HEK293 (cell line): Measurements from ENCODE around the gene PCLAF.

Experiments used
- CTCF ChIA-PET: fragments of 350-600 bp; formaldehyde crosslinking; extraction: SDS; loops from one replicate; lab custom pipeline; 2021; ENCODE audit warnings: antibody characterized with exemption; lab: Yijun Ruan, JAX
- POLR2A ChIA-PET: fragments of 300-600 bp; formaldehyde crosslinking; extraction: SDS; loops from one replicate; lab custom pipeline; 2020; ENCODE audit warnings: antibody characterized with exemption, inconsistent platforms; lab: Yijun Ruan, JAX
- H3K27ac ChIP-seq: fragments of 200-500 bp; sonication (Bioruptor generic); 2 replicates; pipeline ENCODE4 v1.5.1; 2014; ENCODE audit warnings: low read depth, low read length, control low read depth, inconsistent platforms; ENCODE audit errors: extremely low read depth
- H3K36me3 ChIP-seq, 2 experiments: fragments of 200-500 bp in 1 of 2; sonication (Bioruptor generic) in 1 of 2; 1 replicate in 1 of 2; 2 replicates in 1 of 2; pipeline ENCODE4 v1.5.1; 2014 to 2017; ENCODE audit warnings: inconsistent platforms in 2 of 2, low read length in 2 of 2; ENCODE audit not compliant: control insufficient read depth in 2 of 2, insufficient read depth in 1 of 2
- H3K4me1 ChIP-seq: fragments of 200-500 bp; sonication (Bioruptor generic); 2 replicates; pipeline ENCODE4 v1.5.1; 2014; ENCODE audit warnings: mild to moderate bottlenecking, low read length, inconsistent platforms; ENCODE audit not compliant: control insufficient read depth, insufficient read depth
- H3K4me3 ChIP-seq: 2 replicates; pipeline ENCODE4 v1.5.1; 2011; ENCODE audit warnings: low read depth, mild to moderate bottlenecking, control low read depth, low read length, moderate library complexity
- H3K9me3 ChIP-seq: fragments of 200-500 bp; sonication (Bioruptor generic); 2 replicates; pipeline ENCODE4 v1.5.1; 2014; ENCODE audit warnings: low read depth, low read length, inconsistent platforms; ENCODE audit not compliant: control insufficient read depth, insufficient read depth
- EGR2 ChIP-seq: fragments of 450-650 bp; formaldehyde crosslinking; IDR thresholded peaks from 2 replicates; pipeline ENCODE4 v1.5.1; 2016; ENCODE audit warnings: low read depth, missing biosample characterization, missing genetic modification characterization
- IKZF3 ChIP-seq: fragments of 450-650 bp; IDR thresholded peaks from 2 replicates; pipeline ENCODE4 v1.5.0; 2018; ENCODE audit warnings: missing biosample characterization, mild to moderate bottlenecking, missing genetic modification characterization, moderate library complexity
- KLF8 ChIP-seq: fragments of 450-650 bp; formaldehyde crosslinking; IDR thresholded peaks from 2 replicates; pipeline ENCODE4 v1.5.1; 2016; ENCODE audit warnings: missing biosample characterization, missing genetic modification characterization
- MYNN ChIP-seq: fragments of 450-650 bp; formaldehyde crosslinking; IDR thresholded peaks from 2 replicates; pipeline ENCODE4 v1.5.1; 2016; ENCODE audit warnings: missing biosample characterization, missing genetic modification characterization, borderline replicate concordance
- MZF1 ChIP-seq: fragments of 450-650 bp; formaldehyde crosslinking; IDR thresholded peaks from 2 replicates; pipeline ENCODE4 v1.5.1; 2017; ENCODE audit warnings: missing biosample characterization, missing genetic modification characterization, borderline replicate concordance
- OSR2 ChIP-seq: fragments of 450-650 bp; formaldehyde crosslinking; IDR thresholded peaks from 2 replicates; pipeline ENCODE4 v1.5.1; 2016; ENCODE audit warnings: missing biosample characterization, missing genetic modification characterization
- PATZ1 ChIP-seq: fragments of 450-650 bp; formaldehyde crosslinking; IDR thresholded peaks from 2 replicates; pipeline ENCODE4 v1.5.1; 2016; ENCODE audit warnings: missing biosample characterization, missing genetic modification characterization
- RBAK ChIP-seq: fragments of 450-650 bp; formaldehyde crosslinking; IDR thresholded peaks from 2 replicates; pipeline ENCODE4 v1.5.1; 2016; ENCODE audit warnings: missing biosample characterization, missing genetic modification characterization
- REPIN1 ChIP-seq: fragments of 450-650 bp; formaldehyde crosslinking; IDR thresholded peaks from 2 replicates; pipeline ENCODE4 v1.5.1; 2017; ENCODE audit warnings: missing biosample characterization, missing genetic modification characterization, low read depth
- SP2 ChIP-seq: fragments of 450-650 bp; formaldehyde crosslinking; IDR thresholded peaks from 2 replicates; pipeline ENCODE4 v1.5.1; 2016; ENCODE audit warnings: missing biosample characterization, missing genetic modification characterization
- TCF7L2 ChIP-seq: IDR thresholded peaks from 2 replicates; pipeline ENCODE4 v1.6.1; 2011; ENCODE audit warnings: low read depth, mild to moderate bottlenecking, inconsistent platforms, low read length, moderate library complexity, borderline replicate concordance
- TRIM28 ChIP-seq: IDR thresholded peaks from 2 replicates; pipeline ENCODE4 v1.6.1; 2011; ENCODE audit warnings: low read length, control low read depth, borderline replicate concordance
- YY2 ChIP-seq: fragments of 450-650 bp; formaldehyde crosslinking; IDR thresholded peaks from 2 replicates; pipeline ENCODE4 v1.5.1; 2016; ENCODE audit warnings: missing biosample characterization, missing genetic modification characterization
- ZBTB21 ChIP-seq: fragments of 450-650 bp; formaldehyde crosslinking; IDR thresholded peaks from 2 replicates; pipeline ENCODE4 v1.5.1; 2017; ENCODE audit warnings: missing biosample characterization, missing genetic modification characterization
- ZBTB7A ChIP-seq: fragments of 450-650 bp; formaldehyde crosslinking; IDR thresholded peaks from 2 replicates; pipeline ENCODE4 v1.5.1; 2016; ENCODE audit warnings: low read depth, missing biosample characterization, missing genetic modification characterization
- ZNF184 ChIP-seq: fragments of 450-650 bp; IDR thresholded peaks from 2 replicates; pipeline ENCODE4 v1.5.1; 2018; ENCODE audit warnings: missing biosample characterization, mild to moderate bottlenecking, missing genetic modification characterization
- ZNF302 ChIP-seq: fragments of 450-650 bp; formaldehyde crosslinking; IDR thresholded peaks from 2 replicates; pipeline ENCODE4 v1.5.1; 2016; ENCODE audit warnings: missing biosample characterization, missing genetic modification characterization, low read depth
- ZNF350 ChIP-seq: fragments of 450-650 bp; formaldehyde crosslinking; IDR thresholded peaks from 2 replicates; pipeline ENCODE4 v1.5.0; 2017; ENCODE audit warnings: missing biosample characterization, mild to moderate bottlenecking, missing genetic modification characterization
- ZNF366 ChIP-seq: fragments of 450-650 bp; formaldehyde crosslinking; conservative IDR thresholded peaks from 2 replicates; pipeline ENCODE4 v1.5.1; 2016; ENCODE audit warnings: missing biosample characterization, missing genetic modification characterization
- ZNF473 ChIP-seq: fragments of 450-650 bp; formaldehyde crosslinking; IDR thresholded peaks from 2 replicates; pipeline ENCODE4 v1.5.1; 2017; ENCODE audit warnings: missing biosample characterization, missing genetic modification characterization
- ZNF518A ChIP-seq: fragments of 450-650 bp; formaldehyde crosslinking; conservative IDR thresholded peaks from 2 replicates; pipeline ENCODE4 v1.5.1; 2016; ENCODE audit warnings: low read depth, missing biosample characterization, missing genetic modification characterization
- ZNF558 ChIP-seq: fragments of 450-650 bp; formaldehyde crosslinking; IDR thresholded peaks from 2 replicates; pipeline ENCODE4 v1.5.1; 2016; ENCODE audit warnings: missing biosample characterization, missing genetic modification characterization
- ZNF624 ChIP-seq: fragments of 450-650 bp; formaldehyde crosslinking; IDR thresholded peaks from 2 replicates; pipeline ENCODE4 v1.5.1; 2017; ENCODE audit warnings: missing biosample characterization, missing genetic modification characterization
- ZNF645 ChIP-seq: fragments of 450-650 bp; formaldehyde crosslinking; IDR thresholded peaks from 2 replicates; pipeline ENCODE4; 2016; ENCODE audit warnings: missing biosample characterization, missing genetic modification characterization
- ZNF747 ChIP-seq: fragments of 450-650 bp; formaldehyde crosslinking; IDR thresholded peaks from 2 replicates; pipeline ENCODE4 v1.5.1; 2016; ENCODE audit warnings: missing biosample characterization, missing genetic modification characterization
- ZNF768 ChIP-seq: fragments of 450-650 bp; formaldehyde crosslinking; IDR thresholded peaks from 2 replicates; pipeline ENCODE4 v1.5.1; 2018; ENCODE audit warnings: missing biosample characterization, mild to moderate bottlenecking, missing genetic modification characterization
- TF ChIP-seq, protein P1 (sequence below): fragments of 450-650 bp; formaldehyde crosslinking; IDR thresholded peaks from 2 replicates; pipeline ENCODE4 v1.5.1; 2016; ENCODE audit warnings: missing biosample characterization, missing genetic modification characterization

PCLAF gene

DNA sequence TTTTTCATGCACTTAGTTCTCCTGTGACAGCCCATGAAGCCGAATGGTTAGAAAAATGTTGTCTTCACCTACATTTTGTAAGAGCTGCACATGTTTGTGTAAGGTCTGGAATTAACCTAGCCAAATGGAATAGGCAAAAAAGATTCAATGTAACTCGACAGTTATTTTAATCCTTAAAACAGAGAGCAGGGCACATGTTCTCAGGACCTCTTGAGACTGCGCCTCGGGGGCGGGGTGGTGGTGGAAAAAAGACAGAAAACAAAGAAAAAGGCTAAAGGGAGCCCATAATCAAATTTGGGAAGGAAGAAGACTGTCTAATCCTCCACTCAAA, 24.6 kb downstream of the PCLAF start:
- peaks cover 0 to 4% of the 10 kb centered on the region in 2 experiments; a peak in 2 of 3 replicates for H3K36me3 ChIP-seq
- peaks cover 2% of the 10 kb centered on the region; the same call in 1 of the 2 replicates for H3K4me1 ChIP-seq
- POLR2A ChIA-PET, result interaction anchor here (1.0 kb wide), 2 partner anchors 31 to 193 kb away, joined by 3 read pairs; partner anchors contain the start of genes PPIB and TRIP4
- CTCF ChIA-PET, result interaction anchor here (1.0 to 1.8 kb wide), 3 partner anchors 138 to 152 kb away, joined by 3 to 4 read pairs (median 3); no protein-coding TSS in a partner anchor
- TF ChIP-seq ZBTB7A (tag by site-specific recombination) (no peak), SP2 (tag by site-specific recombination) (no peak), YY2 (no peak), ZBTB21 (no peak), IKZF3 (tag by site-specific recombination) (no peak), EGR2 (no peak), ZNF184 (no peak), PATZ1 (tag by site-specific recombination) (no peak), OSR2 (tag by site-specific recombination) (no peak), ZNF366 (tag by site-specific recombination) (no peak), ZNF302 (tag by site-specific recombination) (no peak), MYNN (tag by site-specific recombination) (no peak), TRIM28 (no peak), ZNF747 (no peak)
- TF ChIP-seq, protein P1, sequence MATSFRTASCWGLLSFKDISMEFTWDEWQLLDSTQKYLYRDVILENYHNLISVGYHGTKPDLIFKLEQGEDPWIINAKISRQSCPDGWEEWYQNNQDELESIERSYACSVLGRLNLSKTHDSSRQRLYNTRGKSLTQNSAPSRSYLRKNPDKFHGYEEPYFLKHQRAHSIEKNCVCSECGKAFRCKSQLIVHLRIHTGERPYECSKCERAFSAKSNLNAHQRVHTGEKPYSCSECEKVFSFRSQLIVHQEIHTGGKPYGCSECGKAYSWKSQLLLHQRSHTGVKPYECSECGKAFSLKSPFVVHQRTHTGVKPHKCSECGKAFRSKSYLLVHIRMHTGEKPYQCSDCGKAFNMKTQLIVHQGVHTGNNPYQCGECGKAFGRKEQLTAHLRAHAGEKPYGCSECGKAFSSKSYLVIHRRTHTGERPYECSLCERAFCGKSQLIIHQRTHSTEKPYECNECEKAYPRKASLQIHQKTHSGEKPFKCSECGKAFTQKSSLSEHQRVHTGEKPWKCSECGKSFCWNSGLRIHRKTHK, result no peak
- H3K4me3 ChIP-seq, result no peak overlapping the region; the same call in 1 of the 2 replicates
- no peaks in the 10 kb centered on the region for H3K9me3 ChIP-seq
- H3K27ac ChIP-seq, result no peak overlapping the region; the same call in 1 of the 2 replicates

- Histone ChIP-seq H3K27ac (peak within 1 kb of the TSS; percentile 61), H3K4me1 (peaks cover 2% of the 10 kb centered on the region; the same call in 1 of the 2 replicates), H3K9me3 (no peaks in the 10 kb centered on the region), H3K4me3 (peak within 1 kb of the TSS; percentile 79), H3K36me3 (peaks cover 0 to 1% of the 10 kb centered on the region in 2 experiments; a peak in 2 of 3 replicates)
- POLR2A ChIA-PET, result interaction anchor here (0.7 to 1.0 kb wide), 3 partner anchors 13 to 193 kb away, joined by 3 to 8 read pairs (median 3); partner anchors contain the start of genes PPIB and TRIP4
- CTCF ChIA-PET, result interaction anchor here (0.6 to 1.8 kb wide), 5 partner anchors 138 to 349 kb away, joined by 3 to 5 read pairs (median 4); no protein-coding TSS in a partner anchor
- TF ChIP-seq ZNF768 (tag by site-specific recombination), result no peak
- TF ChIP-seq REPIN1 (tag by site-specific recombination), result no peak
- peak; percentile 83 for TF ChIP-seq KLF8
- TF ChIP-seq RBAK (tag by site-specific recombination), result no peak
- no peak for TF ChIP-seq ZNF350
- 0 out of 2 replicates have a peak, but pooled peaks have one; percentile 18 for TF ChIP-seq MZF1
- TF ChIP-seq ZNF645 (tag by site-specific recombination), result no peak
- no peak for TF ChIP-seq ZNF473 (tag by site-specific recombination)
- no peak for TF ChIP-seq ZNF558 (tag by site-specific recombination)
- peak; percentile 92 for TF ChIP-seq ZNF518A (tag by site-specific recombination)
- no peak for TF ChIP-seq TCF7L2
- TF ChIP-seq ZNF624 (tag by site-specific recombination), result no peak
Observed at GRCh38 chr15:64355944-64356709, 25.1 kb downstream of the PCLAF start, which contains the start of gene CSNK1G1. CSNK1G1 (minus strand) TSS chr15:64356173; CDS start chr15:64300499, 55,674 bp downstream.
